ENCODE data around the gene RASD1.

DNA sequence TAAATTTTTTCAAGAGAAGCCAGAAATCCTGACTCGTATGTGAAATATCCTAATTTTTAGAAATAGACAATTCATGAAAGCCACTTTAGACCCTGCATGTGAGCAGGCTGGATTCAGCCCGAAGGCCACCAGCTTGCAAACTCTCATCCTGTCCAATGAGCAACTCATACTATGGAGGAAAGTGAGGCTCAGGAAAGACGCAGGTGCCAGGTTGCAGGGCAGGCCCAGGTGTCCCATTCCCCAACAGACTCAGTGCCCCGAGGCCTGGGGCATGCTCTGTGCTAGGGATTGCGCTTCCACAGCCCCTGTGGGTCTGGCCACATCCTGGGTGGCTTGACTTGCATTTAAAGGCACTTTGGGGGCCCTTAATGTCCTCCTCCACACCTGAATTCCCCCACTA lies 16.7 kb upstream of the RASD1 start:
- TF ChIP-seq, protein P1, sequence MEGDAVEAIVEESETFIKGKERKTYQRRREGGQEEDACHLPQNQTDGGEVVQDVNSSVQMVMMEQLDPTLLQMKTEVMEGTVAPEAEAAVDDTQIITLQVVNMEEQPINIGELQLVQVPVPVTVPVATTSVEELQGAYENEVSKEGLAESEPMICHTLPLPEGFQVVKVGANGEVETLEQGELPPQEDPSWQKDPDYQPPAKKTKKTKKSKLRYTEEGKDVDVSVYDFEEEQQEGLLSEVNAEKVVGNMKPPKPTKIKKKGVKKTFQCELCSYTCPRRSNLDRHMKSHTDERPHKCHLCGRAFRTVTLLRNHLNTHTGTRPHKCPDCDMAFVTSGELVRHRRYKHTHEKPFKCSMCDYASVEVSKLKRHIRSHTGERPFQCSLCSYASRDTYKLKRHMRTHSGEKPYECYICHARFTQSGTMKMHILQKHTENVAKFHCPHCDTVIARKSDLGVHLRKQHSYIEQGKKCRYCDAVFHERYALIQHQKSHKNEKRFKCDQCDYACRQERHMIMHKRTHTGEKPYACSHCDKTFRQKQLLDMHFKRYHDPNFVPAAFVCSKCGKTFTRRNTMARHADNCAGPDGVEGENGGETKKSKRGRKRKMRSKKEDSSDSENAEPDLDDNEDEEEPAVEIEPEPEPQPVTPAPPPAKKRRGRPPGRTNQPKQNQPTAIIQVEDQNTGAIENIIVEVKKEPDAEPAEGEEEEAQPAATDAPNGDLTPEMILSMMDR (IDR thresholded peaks at IDR 0.05; ENCODE audit: low read length) = no peak
- TF ChIP-seq EZH2 (optimal IDR thresholded peaks at IDR 0.05; ENCODE audit: low read depth, low read length) = no peak

All from MM.1S (cell line).